ENCODE measurements around the gene THRB.
A peak's percentile ranks its signal among the peaks of the same experiment; 100 is the strongest.

Gene THRB

GRCh38 chr3:24494618-24495325, at the start of gene THRB:
Gene THRB (minus strand): TSS chr3:24494850.
- H3K4me3 ChIP-seq (replicated peaks; ENCODE audit: low read depth, low read length): peak within 1 kb of the TSS; percentile 55
- DNase-seq (ENCODE audit: extremely low read depth, low read depth): no peak
- TF ChIP-seq CTCF (IDR thresholded peaks at IDR 0.05; ENCODE audit: low read depth, low read length, missing control alignments): peak; percentile 10

GRCh38 chr3:24541935-24542334, 47.3 kb upstream of the THRB start:
- no peak overlapping the region for H3K4me3 ChIP-seq (replicated peaks; ENCODE audit: low read depth, low read length)
- no peak for DNase-seq (ENCODE audit: extremely low read depth, low read depth)
- no peak for TF ChIP-seq CTCF (IDR thresholded peaks at IDR 0.05; ENCODE audit: low read depth, low read length, missing control alignments)

- TF ChIP-seq CTCF (IDR thresholded peaks at IDR 0.05; ENCODE audit: low read depth, low read length, missing control alignments): no peak
- no peak for DNase-seq (ENCODE audit: extremely low read depth, low read depth)
- H3K4me3 ChIP-seq (replicated peaks; ENCODE audit: low read depth, low read length): no peak overlapping the region
Measured at GRCh38 chr3:24540821-24541220, 46.2 kb upstream of the THRB start.

- DNase-seq (ENCODE audit: extremely low read depth, low read depth): no peak
- no peak overlapping the region for H3K4me3 ChIP-seq (replicated peaks; ENCODE audit: low read depth, low read length)
- TF ChIP-seq CTCF (IDR thresholded peaks at IDR 0.05; ENCODE audit: low read depth, low read length, missing control alignments): no peak
Measured at GRCh38 chr3:24539699-24540098, 45.0 kb upstream of the THRB start.

GRCh38 chr3:24538891-24539290, 44.2 kb upstream of the THRB start:
- TF ChIP-seq CTCF (IDR thresholded peaks at IDR 0.05; ENCODE audit: low read depth, low read length, missing control alignments): no peak
- DNase-seq (ENCODE audit: extremely low read depth, low read depth): no peak
- H3K4me3 ChIP-seq (replicated peaks; ENCODE audit: low read depth, low read length): no peak overlapping the region

GRCh38 chr3:24533561-24534193, 39.0 kb upstream of the THRB start:
- no peak for DNase-seq (ENCODE audit: extremely low read depth, low read depth)
- H3K4me3 ChIP-seq (replicated peaks; ENCODE audit: low read depth, low read length): no peak overlapping the region
- no peak for TF ChIP-seq CTCF (IDR thresholded peaks at IDR 0.05; ENCODE audit: low read depth, low read length, missing control alignments)
